Neural progenitor cell (in vitro differentiated cells): ENCODE data around the gene RAB36.

ENCODE experiments used
- EZH2 ChIP-seq: fragments of 200-600 bp; sonication (generic); IDR thresholded peaks from 2 replicates; pipeline ENCODE4 v1.6.1; 2017; ENCODE audit warnings: antibody characterized with exemption, mild to moderate bottlenecking, moderate library complexity
- TF ChIP-seq, protein P1 (sequence below): fragments of 200-600 bp; sonication (generic); IDR thresholded peaks from 2 replicates; pipeline ENCODE4 v1.5.1; 2017; ENCODE audit warnings: antibody characterized with exemption, mild to moderate bottlenecking

DNA sequence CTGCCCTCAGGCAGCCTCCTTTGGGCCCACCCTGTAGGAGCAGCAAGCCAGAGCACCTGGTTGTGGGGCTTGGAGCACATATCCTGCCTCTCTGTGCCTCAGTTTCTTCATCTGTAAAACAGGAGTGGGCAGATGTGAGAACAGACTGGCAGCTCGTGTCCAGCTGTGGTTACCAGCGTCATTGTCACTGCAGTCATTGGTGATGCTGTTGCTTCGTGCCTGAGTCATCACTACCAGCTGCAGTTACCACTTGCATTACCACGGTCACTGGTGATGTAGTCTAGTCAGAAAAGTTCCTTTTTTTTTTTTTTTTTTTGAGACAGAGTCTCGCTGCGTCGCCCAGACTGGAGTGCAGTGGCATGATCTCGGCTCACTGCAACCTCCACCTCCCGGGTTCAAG is 23.9 kb upstream of the RAB36 start:
- TF ChIP-seq, protein P1, sequence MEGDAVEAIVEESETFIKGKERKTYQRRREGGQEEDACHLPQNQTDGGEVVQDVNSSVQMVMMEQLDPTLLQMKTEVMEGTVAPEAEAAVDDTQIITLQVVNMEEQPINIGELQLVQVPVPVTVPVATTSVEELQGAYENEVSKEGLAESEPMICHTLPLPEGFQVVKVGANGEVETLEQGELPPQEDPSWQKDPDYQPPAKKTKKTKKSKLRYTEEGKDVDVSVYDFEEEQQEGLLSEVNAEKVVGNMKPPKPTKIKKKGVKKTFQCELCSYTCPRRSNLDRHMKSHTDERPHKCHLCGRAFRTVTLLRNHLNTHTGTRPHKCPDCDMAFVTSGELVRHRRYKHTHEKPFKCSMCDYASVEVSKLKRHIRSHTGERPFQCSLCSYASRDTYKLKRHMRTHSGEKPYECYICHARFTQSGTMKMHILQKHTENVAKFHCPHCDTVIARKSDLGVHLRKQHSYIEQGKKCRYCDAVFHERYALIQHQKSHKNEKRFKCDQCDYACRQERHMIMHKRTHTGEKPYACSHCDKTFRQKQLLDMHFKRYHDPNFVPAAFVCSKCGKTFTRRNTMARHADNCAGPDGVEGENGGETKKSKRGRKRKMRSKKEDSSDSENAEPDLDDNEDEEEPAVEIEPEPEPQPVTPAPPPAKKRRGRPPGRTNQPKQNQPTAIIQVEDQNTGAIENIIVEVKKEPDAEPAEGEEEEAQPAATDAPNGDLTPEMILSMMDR, result no peak
- no peak for TF ChIP-seq EZH2
